ENCODE data around the gene SMARCAL1. TPM values are rescaled to one million over a fixed set of nuclear protein-coding genes. Genes with fewer than 3 reads are reported as not detected.

SMARCAL1 gene
- total RNA-seq, result 10 to 100 TPM; 39.1 to 50.2 TPM
- polyA plus RNA-seq (ENCODE audit: insufficient read depth, low read depth, low replicate concordance), result 27.3 TPM
- long read RNA-seq, donor 1, partial matches to known transcripts, result 19 of 24 reads
- long read RNA-seq, donor 1, other reads (novel, unspliced or antisense), result 0 of 24 reads
- long read RNA-seq, donor 2, partial matches to known transcripts, result 12 of 12 reads
- long read RNA-seq, donor 2, other reads (novel, unspliced or antisense), result 0 of 12 reads

DNA sequence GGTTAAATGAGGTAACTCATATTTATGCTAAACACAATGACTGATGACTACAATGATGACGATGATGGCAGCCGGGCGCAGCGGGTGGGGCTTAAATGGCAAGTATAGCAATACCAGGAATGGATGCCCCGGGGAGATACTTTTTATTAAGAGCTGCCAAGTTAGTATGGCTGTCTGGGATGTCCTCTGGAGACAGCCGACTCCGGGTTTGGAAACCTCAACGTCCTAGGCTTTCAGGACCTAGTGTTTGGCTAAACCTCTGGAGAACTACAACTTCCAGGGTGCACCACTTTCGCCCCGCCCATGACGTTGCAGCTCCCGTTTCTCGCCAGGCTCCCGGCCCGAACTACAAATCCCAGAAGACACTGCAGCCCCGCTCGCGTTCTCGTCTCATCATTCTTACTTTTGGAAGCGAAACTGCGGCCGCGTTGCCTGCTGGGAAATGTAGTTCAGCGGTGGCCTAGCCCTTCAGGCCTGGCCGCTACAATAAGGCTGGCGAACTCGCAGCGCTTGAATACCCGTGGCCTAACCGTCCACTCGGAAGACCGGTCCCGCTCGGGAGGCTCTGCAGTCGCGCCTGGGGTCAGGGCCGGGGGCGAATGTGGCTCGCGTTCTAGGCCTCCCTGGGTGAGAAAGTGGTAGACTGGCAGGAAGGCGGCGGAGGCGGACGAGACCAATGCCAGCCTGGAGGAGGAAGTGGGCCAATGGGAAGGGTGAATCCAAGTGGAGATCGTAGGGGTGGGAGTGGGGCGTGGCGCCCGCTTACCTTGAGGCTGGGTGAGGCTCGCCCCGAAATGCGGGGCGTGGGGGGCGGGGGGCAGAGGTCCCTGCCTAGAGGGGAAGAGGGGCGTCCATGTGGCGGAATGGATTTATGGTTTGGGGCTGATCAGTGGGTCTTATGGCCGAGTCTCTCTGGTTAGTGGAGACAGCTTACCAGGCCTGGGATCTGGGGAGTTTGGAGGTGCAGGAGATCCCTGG lies at the start of gene SMARCAL1:
Gene SMARCAL1, plus strand, starts transcription at position 463 of the 978 bp plus-strand sequence. CDS start 2,221 bp downstream, outside the sequence.
- H3K27ac ChIP-seq, result peak within 1 kb of the TSS; percentile 95 to 98
- no peaks in the 10 kb centered on the region for H3K27me3 ChIP-seq
- H3K36me3 ChIP-seq (ENCODE audit: low read depth, missing control alignments), result no peaks in the 10 kb centered on the region
- H3K4me1 ChIP-seq, result peaks cover 9% of the 10 kb centered on the region
- DNase-seq, result peak; percentile 100
- 5 to 7% methylated on average over 43 to 55 of the region's 56 CpGs for WGBS, 2 donors
- H3K4me3 ChIP-seq, result peak within 1 kb of the TSS; percentile 66 to 92
- H3K9me3 ChIP-seq, result no peaks in the 10 kb centered on the region
- intact Hi-C loops (cut with DNase I; ENCODE audit: low total_unique reads), result no loop called here
- no peak for TF ChIP-seq POLR2A (IDR thresholded peaks at IDR 0.05)
- TF ChIP-seq, protein P1, sequence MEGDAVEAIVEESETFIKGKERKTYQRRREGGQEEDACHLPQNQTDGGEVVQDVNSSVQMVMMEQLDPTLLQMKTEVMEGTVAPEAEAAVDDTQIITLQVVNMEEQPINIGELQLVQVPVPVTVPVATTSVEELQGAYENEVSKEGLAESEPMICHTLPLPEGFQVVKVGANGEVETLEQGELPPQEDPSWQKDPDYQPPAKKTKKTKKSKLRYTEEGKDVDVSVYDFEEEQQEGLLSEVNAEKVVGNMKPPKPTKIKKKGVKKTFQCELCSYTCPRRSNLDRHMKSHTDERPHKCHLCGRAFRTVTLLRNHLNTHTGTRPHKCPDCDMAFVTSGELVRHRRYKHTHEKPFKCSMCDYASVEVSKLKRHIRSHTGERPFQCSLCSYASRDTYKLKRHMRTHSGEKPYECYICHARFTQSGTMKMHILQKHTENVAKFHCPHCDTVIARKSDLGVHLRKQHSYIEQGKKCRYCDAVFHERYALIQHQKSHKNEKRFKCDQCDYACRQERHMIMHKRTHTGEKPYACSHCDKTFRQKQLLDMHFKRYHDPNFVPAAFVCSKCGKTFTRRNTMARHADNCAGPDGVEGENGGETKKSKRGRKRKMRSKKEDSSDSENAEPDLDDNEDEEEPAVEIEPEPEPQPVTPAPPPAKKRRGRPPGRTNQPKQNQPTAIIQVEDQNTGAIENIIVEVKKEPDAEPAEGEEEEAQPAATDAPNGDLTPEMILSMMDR (IDR thresholded peaks at IDR 0.05), result no peak

DNA sequence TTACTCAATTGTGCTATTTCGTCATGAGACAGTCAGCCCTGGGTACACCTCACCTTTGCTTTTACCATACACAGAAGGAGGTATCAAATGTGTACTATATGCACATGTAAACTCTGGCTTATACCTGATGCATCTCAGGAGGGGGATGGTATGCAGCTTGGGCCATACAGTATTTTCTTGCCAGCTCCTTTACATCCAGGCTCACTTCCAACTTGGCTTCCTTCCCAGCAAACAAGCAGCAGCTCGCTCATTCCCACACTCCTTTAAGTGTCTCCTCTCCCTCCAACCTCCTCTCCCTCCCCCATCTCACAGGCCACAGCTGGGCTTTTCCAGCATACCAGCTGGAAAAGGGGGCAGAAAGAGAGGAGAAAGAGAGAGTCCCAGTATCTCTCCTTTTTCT lies 49.6 kb upstream of the SMARCAL1 start:
- no peak for TF ChIP-seq POLR2A (IDR thresholded peaks at IDR 0.05)
- TF ChIP-seq, protein P1 (IDR thresholded peaks at IDR 0.05), result no peak
- 68 to 70% methylated on average over 2 of the region's 2 CpGs for WGBS, 2 donors

DNA sequence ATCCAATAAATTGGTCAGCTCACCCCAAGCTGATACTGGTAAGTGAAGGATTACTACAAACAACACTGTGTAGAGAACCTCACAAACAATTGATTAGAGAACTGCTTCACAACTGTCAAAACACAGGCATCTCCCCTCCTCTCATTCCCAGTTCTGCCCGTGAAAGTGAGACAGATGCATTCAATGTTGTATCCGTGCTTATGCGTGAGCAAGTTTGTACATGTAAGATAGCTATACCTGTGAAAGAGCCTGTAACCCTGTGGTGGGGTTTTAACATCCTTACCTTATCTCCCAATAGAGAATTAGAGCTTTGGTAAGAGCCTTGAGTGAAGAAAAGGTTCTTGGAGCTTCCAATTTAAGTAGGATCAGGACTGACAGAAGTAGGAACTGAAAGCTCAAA lies 49.1 kb upstream of the SMARCAL1 start:
- no peak for DNase-seq
- 75 to 90% methylated on average over 3 of the region's 3 CpGs for WGBS, 2 donors
- H3K4me1 ChIP-seq, result no peaks in the 10 kb centered on the region
- H3K27ac ChIP-seq, result no peak overlapping the region
- TF ChIP-seq, protein P1 (IDR thresholded peaks at IDR 0.05), result no peak
- TF ChIP-seq POLR2A (IDR thresholded peaks at IDR 0.05), result no peak
- no peaks in the 10 kb centered on the region for H3K27me3 ChIP-seq
- no peaks in the 10 kb centered on the region for H3K36me3 ChIP-seq (ENCODE audit: low read depth, missing control alignments)
- H3K4me3 ChIP-seq, result no peak overlapping the region
- H3K9me3 ChIP-seq, result no peaks in the 10 kb centered on the region
- intact Hi-C loops (cut with DNase I; ENCODE audit: low total_unique reads), result no loop called here

More for the DNA sequence above, 49.6 kb upstream of the SMARCAL1 start:
- Histone ChIP-seq H3K27ac (no peak overlapping the region), H3K4me3 (no peak overlapping the region), H3K36me3 (ENCODE audit: low read depth, missing control alignments) (no peaks in the 10 kb centered on the region), H3K4me1 (no peaks in the 10 kb centered on the region), H3K9me3 (no peaks in the 10 kb centered on the region), H3K27me3 (no peaks in the 10 kb centered on the region)
- DNase-seq, result no peak
- intact Hi-C loops (cut with DNase I; ENCODE audit: low total_unique reads), result no loop called here

DNA sequence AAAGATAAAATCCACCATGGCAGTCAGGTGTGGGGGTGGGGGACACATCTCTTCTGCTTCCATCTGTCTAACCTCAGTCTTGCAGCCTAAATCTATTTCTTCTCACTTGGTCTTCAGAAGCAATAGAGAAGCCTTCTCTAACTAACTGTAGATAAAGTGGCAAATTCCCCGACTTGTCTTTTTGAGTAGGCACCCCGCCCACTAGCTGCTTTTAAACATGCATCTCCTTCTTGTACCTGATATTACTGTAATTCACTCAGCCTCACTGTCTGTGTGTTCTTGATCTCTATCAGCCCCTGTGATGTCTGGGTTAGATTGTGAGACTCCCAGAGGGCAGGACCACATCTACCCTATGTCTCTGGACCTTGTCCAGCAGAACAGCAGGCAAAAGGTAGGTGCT lies 46.8 kb upstream of the SMARCAL1 start:
- intact Hi-C loops (cut with DNase I; ENCODE audit: low total_unique reads), result no loop called here
- H3K4me1 ChIP-seq, result no peaks in the 10 kb centered on the region
- H3K4me3 ChIP-seq, result no peak overlapping the region
- H3K27ac ChIP-seq, result no peak overlapping the region
- H3K27me3 ChIP-seq, result no peaks in the 10 kb centered on the region
- 93 to 100% methylated on average over 2 of the region's 2 CpGs for WGBS, 2 donors
- no peaks in the 10 kb centered on the region for H3K9me3 ChIP-seq
- DNase-seq, result no peak
- TF ChIP-seq, protein P1 (IDR thresholded peaks at IDR 0.05), result no peak
- no peak for TF ChIP-seq POLR2A (IDR thresholded peaks at IDR 0.05)
- H3K36me3 ChIP-seq (ENCODE audit: low read depth, missing control alignments), result no peaks in the 10 kb centered on the region
